Heart left ventricle (tissue), 16 donors: Measurements from ENCODE around the gene EIF4E3. TPM values are rescaled to one million over a fixed set of nuclear protein-coding genes. Genes with fewer than 3 reads are reported as not detected.

Experiments used
- ATAC-seq, 4 donors: fragments of 200-7000 bp; cut with Tn5 transposase; one replicate each; pipeline ENCODE4 v1.9.1; 2020 to 2022; ENCODE audit warnings: moderate library complexity in 4 of 4, mild to moderate bottlenecking in 3 of 4, moderate number of reproducible peaks in 1 of 4
- DNase-seq, 5 donors: peaks; one replicate each; pipeline ENCODE4 v3.0.0-alpha.2; 2020
- H3K27ac ChIP-seq, 12 donors: fragments of 200-600 bp; sonication (generic) in 4 of 12; one replicate each; pipeline versions ENCODE4 v1.5.0 to v1.8.0; 2016 to 2022; ENCODE audit warnings: mild to moderate bottlenecking in 2 of 12
- H3K27me3 ChIP-seq, 9 donors: fragments of 200-600 bp; sonication (generic) in 2 of 9; one replicate each; pipeline versions ENCODE4 v1.5.1 to v1.8.0; 2016 to 2022; ENCODE audit warnings: mild to moderate bottlenecking in 3 of 9
- H3K36me3 ChIP-seq, 9 donors: fragments of 200-600 bp; sonication (generic) in 2 of 9; one replicate each; pipeline versions ENCODE4 v1.5.0 to v1.8.0; 2018 to 2022; ENCODE audit warnings: mild to moderate bottlenecking in 2 of 9
- H3K4me1 ChIP-seq, 12 donors: fragments of 200-600 bp; sonication (generic) in 4 of 12; one replicate each; pipeline versions ENCODE4 v1.5.0 to v1.8.0; 2016 to 2022; ENCODE audit warnings: mild to moderate bottlenecking in 3 of 12
- H3K4me3 ChIP-seq, 12 donors: fragments of 200-600 bp; sonication (generic) in 4 of 12; one replicate each; pipeline versions ENCODE4 v1.5.0 to v1.8.0; 2017 to 2022; ENCODE audit warnings: mild to moderate bottlenecking in 9 of 12, moderate library complexity in 4 of 12
- H3K9me3 ChIP-seq, 12 donors: fragments of 200-600 bp; sonication (generic) in 4 of 12; one replicate each; pipeline versions ENCODE4 v1.5.0 to v1.8.0; 2016 to 2022; ENCODE audit warnings: mild to moderate bottlenecking in 1 of 12
- CTCF ChIP-seq, 12 donors: fragments of 200-600 bp; sonication (generic) in 4 of 12; IDR thresholded peaks; one replicate each; pipeline versions ENCODE4 v1.5.0 to v1.8.0; 2018 to 2022; ENCODE audit warnings: antibody characterized with exemption in 12 of 12, mild to moderate bottlenecking in 5 of 12
- POLR2A ChIP-seq, 2 donors: fragments of 450-650 bp; IDR thresholded peaks; one replicate each; pipeline ENCODE4 v1.6.1; 2017; ENCODE audit warnings: antibody characterized with exemption in 2 of 2, mild to moderate bottlenecking in 2 of 2, moderate library complexity in 2 of 2
- WGBS, 4 donors: extraction: QIAGEN DNeasy Blood & Tissue Kit in 2 of 4; methylation state at CpG; one replicate each; pipeline versions ENCODE4 v1.1.5 to v1.1.7; 2013 to 2018; 5-methylcytosine and 5-hydroxymethylcytosine counted together
- intact Hi-C, 10 donors: fragments of 100-400 bp; cut with DNase I; formaldehyde crosslinking; loops; one replicate each; pipeline versions ENCODE4 v1.11.1 to v1.14.2; 2022
- polyA plus RNA-seq, 2 donors: library from polyadenylated mRNA; stranded (reverse); fragments of 200-250 nt; gene quantifications; one replicate each; pipeline ENCODE4 v1.2.3, GENCODE V29; 2013
- total RNA-seq, 9 donors: library from RNA; depleted of rRNA in 2 of 9; stranded (reverse); fragments of >200 nt in 2 of 9; fragmentation: NEBNext Ultra II Directional in 3 of 9; extraction: Animal tissue kit (Norgen Biotek cat#: 25700) in 3 of 9; gene quantifications; one replicate each; pipeline versions ENCODE4 v1.1.0 to v1.2.4, GENCODE V29; 2016 to 2023
- donor health status: ischemic (EF 13 %, LVEDD 7.1; RV severe dilation, severe dysfunction).
- donor health status: healthy with polysubstance abuse.
- donor health status: DM: no; HTN: yes; CAD: no.
- donor health status: DM: no; HTN: no; CAD: no.
- donor health status: ischemic (EF 25% LVEDD 6.9; RV normal size, moderate dysfunction).
- donor health status: ischemic (EF 25% LVEDD 5.7; RV mildly dilated, moderate dysfunction).
- donor health status: healthy.
- donor health status: DM: yes; HTN: yes; CAD: no.
- donor health status: ischemic (EF 35%, LVEDD 5.7; RV mildly dilated, moderate dysfunction).
- donor health status: nonischemic (EF 11% LVEDD 7.7; RV severe dilation, severe dysfunction).
- donor health status: DM: yes; HTN: yes; CAD: no.
- donor health status: PGD.
- donor health status: ischemic (EF 29% LVEDD 5.4; RV normal size, mild dysfunction).
- donor health status: nonischemic (EF 23%, LVEDD 6.1; RV moderate dilation, normal function).

The EIF4E3 gene
- total and polyA plus RNA-seq, 11 donors, result 18.4 to 53.0 (median 45.4) TPM

- Histone ChIP-seq H3K36me3 (no peaks in the 10 kb centered on the region), H3K9me3 (no peaks in the 10 kb centered on the region), H3K4me1 (peaks cover 0 to 13% (median 4%) of the 10 kb centered on the region in 12 donors), H3K27ac (peak overlapping the region in 1 of 12 donors; percentile 82), H3K4me3 (no peak overlapping the region), H3K27me3 (no peaks in the 10 kb centered on the region)
- no peak for TF ChIP-seq POLR2A (IDR thresholded peaks at IDR 0.05)
- TF ChIP-seq CTCF (IDR thresholded peaks at IDR 0.05), result no peak
- ATAC-seq, result no peak
- WGBS, 4 donors, result 80 to 86% (median 83%) methylated on average over 9 of the region's 9 CpGs
- no peak for DNase-seq
- intact Hi-C loops, result loop anchor here in 6 of 10 donors (10.0 kb wide), 4 partner anchors 945 to 1595 kb away; no protein-coding TSS in a partner anchor
Measured at GRCh38 chr3:71659864-71660591, 65.2 kb downstream of the EIF4E3 start.

- intact Hi-C loops, result loop anchor here in 6 of 10 donors (10.0 kb wide), 4 partner anchors 943 to 1593 kb away; no protein-coding TSS in a partner anchor
Measured at GRCh38 chr3:71657831-71658530, 67.2 kb downstream of the EIF4E3 start.

GRCh38 chr3:71655061-71655460, 70.1 kb downstream of the EIF4E3 start:
- Histone ChIP-seq H3K4me3 (no peak overlapping the region), H3K27me3 (no peaks in the 10 kb centered on the region), H3K4me1 (peaks cover 0 to 13% (median 5%) of the 10 kb centered on the region in 12 donors), H3K36me3 (no peaks in the 10 kb centered on the region), H3K27ac (no peak overlapping the region), H3K9me3 (no peaks in the 10 kb centered on the region)
- ATAC-seq, result no peak
- TF ChIP-seq POLR2A (IDR thresholded peaks at IDR 0.05), result no peak
- TF ChIP-seq CTCF (IDR thresholded peaks at IDR 0.05), result no peak
- no peak for DNase-seq
- WGBS, 4 donors, result 90 to 95% (median 95%) methylated on average over 8 of the region's 8 CpGs
- intact Hi-C loops, result loop anchor here in 6 of 10 donors (10.0 kb wide), 4 partner anchors 940 to 1590 kb away; no protein-coding TSS in a partner anchor

More at GRCh38 chr3:71657831-71658530, 67.2 kb downstream of the EIF4E3 start:
- Histone ChIP-seq H3K4me1 (peaks cover 0 to 13% (median 4%) of the 10 kb centered on the region in 12 donors), H3K27ac (peak overlapping the region in 8 of 12 donors; percentile 6 to 82 (median 46)), H3K9me3 (no peaks in the 10 kb centered on the region), H3K36me3 (no peaks in the 10 kb centered on the region), H3K4me3 (no peak overlapping the region), H3K27me3 (no peaks in the 10 kb centered on the region)
- ATAC-seq, result peak; percentile 94 to 97 (median 95)
- WGBS, 4 donors, result 39 to 51% (median 48%) methylated on average over 12 of the region's 12 CpGs
- TF ChIP-seq POLR2A (IDR thresholded peaks at IDR 0.05), result peak in 1 of 2 donors; percentile 14
- no peak for TF ChIP-seq CTCF (IDR thresholded peaks at IDR 0.05)
- peak; percentile 77 to 89 (median 86) for DNase-seq

GRCh38 chr3:71653414-71653807, 71.8 kb downstream of the EIF4E3 start:
- ATAC-seq (no peak), DNase-seq (no peak)
- Histone ChIP-seq H3K4me1 (peaks cover 0 to 13% (median 4%) of the 10 kb centered on the region in 12 donors), H3K27ac (no peak overlapping the region), H3K9me3 (no peaks in the 10 kb centered on the region), H3K27me3 (no peaks in the 10 kb centered on the region), H3K36me3 (no peaks in the 10 kb centered on the region), H3K4me3 (no peak overlapping the region)
- intact Hi-C loops, result loop anchor here in 8 of 10 donors (2.0 to 10.0 kb wide), 10 partner anchors 346 to 1591 kb away; no protein-coding TSS in a partner anchor
- no peak for TF ChIP-seq POLR2A (IDR thresholded peaks at IDR 0.05)
- TF ChIP-seq CTCF (IDR thresholded peaks at IDR 0.05), result no peak
- WGBS, 4 donors, result 75 to 83% (median 79%) methylated on average over 6 of the region's 6 CpGs
